Measurements from ENCODE around the gene SLC12A9.
"Not testable (repeated sequence)": the region's sequence is repeated elsewhere in the genome, so short reads cannot be mapped to it uniquely, and the experiment has no call there.

- TF ChIP-seq, protein P1, sequence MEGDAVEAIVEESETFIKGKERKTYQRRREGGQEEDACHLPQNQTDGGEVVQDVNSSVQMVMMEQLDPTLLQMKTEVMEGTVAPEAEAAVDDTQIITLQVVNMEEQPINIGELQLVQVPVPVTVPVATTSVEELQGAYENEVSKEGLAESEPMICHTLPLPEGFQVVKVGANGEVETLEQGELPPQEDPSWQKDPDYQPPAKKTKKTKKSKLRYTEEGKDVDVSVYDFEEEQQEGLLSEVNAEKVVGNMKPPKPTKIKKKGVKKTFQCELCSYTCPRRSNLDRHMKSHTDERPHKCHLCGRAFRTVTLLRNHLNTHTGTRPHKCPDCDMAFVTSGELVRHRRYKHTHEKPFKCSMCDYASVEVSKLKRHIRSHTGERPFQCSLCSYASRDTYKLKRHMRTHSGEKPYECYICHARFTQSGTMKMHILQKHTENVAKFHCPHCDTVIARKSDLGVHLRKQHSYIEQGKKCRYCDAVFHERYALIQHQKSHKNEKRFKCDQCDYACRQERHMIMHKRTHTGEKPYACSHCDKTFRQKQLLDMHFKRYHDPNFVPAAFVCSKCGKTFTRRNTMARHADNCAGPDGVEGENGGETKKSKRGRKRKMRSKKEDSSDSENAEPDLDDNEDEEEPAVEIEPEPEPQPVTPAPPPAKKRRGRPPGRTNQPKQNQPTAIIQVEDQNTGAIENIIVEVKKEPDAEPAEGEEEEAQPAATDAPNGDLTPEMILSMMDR (IDR thresholded peaks at IDR 0.05), result not testable (repeated sequence)
- not testable (repeated sequence) for TF ChIP-seq POLR2A (IDR thresholded peaks at IDR 0.05)
Observed at GRCh38 chr7:100854899-100855298, 2.4 kb downstream of the SLC12A9 start.

Data from prostate gland (tissue), 2 donors.